Panc1 (cell line): ENCODE results near the gene KCNF1. TPM values are rescaled to one million over a fixed set of nuclear protein-coding genes. Genes with fewer than 3 reads are reported as not detected.

Experiments used
- ATAC-seq: fragments of 200-7000 bp; cut with Tn5 transposase; 2 replicates; pipeline ENCODE4 v1.9.1; 2020; ENCODE audit warnings: mild to moderate bottlenecking, moderate library complexity
- BruUV-seq: library from RNA; stranded (reverse); fragments of 400-500 nt; replicated peaks from 2 replicates; lab custom pipeline; 2021; lab: Mats Ljungman, UMichigan
- CTCF ChIA-PET: fragments of 300-600 bp; sonication (Branson Sonifier 250); formaldehyde crosslinking; loops from one replicate; lab custom pipeline; 2022; ENCODE audit warnings: antibody characterized with exemption; lab: Charles Lee
- POLR2A ChIA-PET: fragments of 300-600 bp; sonication (Branson Sonifier 250); formaldehyde crosslinking; loops from one replicate; lab custom pipeline; 2022; ENCODE audit warnings: antibody characterized with exemption; lab: Charles Lee
- DNase-seq: peaks from one replicate; pipeline ENCODE4 v3.0.0-alpha.2; 2010; ENCODE audit warnings: low read depth, low spot score
- H3K27ac ChIP-seq: 2 replicates; pipeline ENCODE4 v1.5.1; 2011; ENCODE audit warnings: mild to moderate bottlenecking, low read length, inconsistent platforms
- H3K27me3 ChIP-seq: fragments of 200-500 bp; sonication (Bioruptor generic); 2 replicates; pipeline ENCODE4 v1.6.0; 2014; ENCODE audit warnings: low read length, inconsistent platforms; ENCODE audit not compliant: control insufficient read depth, insufficient read depth
- H3K36me3 ChIP-seq: fragments of 200-500 bp; sonication (Bioruptor generic); 2 replicates; pipeline ENCODE4 v1.5.1; 2014; ENCODE audit warnings: inconsistent platforms, mild to moderate bottlenecking, low read length, moderate library complexity; ENCODE audit not compliant: control insufficient read depth, insufficient read depth
- H3K4me1 ChIP-seq: 2 replicates; pipeline ENCODE4 v1.5.1; 2011; ENCODE audit warnings: inconsistent platforms, mild to moderate bottlenecking, low read length, moderate library complexity; ENCODE audit not compliant: control insufficient read depth, insufficient read depth
- H3K4me3 ChIP-seq, 2 experiments: 2 replicates each; pipeline ENCODE4 v1.5.1; 2011 to 2012; ENCODE audit warnings: low read depth in 2 of 2, low read length in 2 of 2, mild to moderate bottlenecking in 2 of 2, inconsistent platforms in 1 of 2, moderate library complexity in 1 of 2
- H3K9me3 ChIP-seq: fragments of 200-500 bp; sonication (Bioruptor generic); 2 replicates; pipeline ENCODE4 v1.5.1; 2014; ENCODE audit warnings: low read depth, mild to moderate bottlenecking, inconsistent platforms, low read length, moderate library complexity; ENCODE audit not compliant: control insufficient read depth, insufficient read depth
- POLR2AphosphoS5 ChIP-seq: IDR thresholded peaks from 2 replicates; pipeline ENCODE4 v1.6.1; 2012; ENCODE audit warnings: mild to moderate bottlenecking, low read depth, low read length, moderate library complexity
- SIN3A ChIP-seq: IDR thresholded peaks from 2 replicates; pipeline ENCODE4 v1.6.1; 2012; ENCODE audit warnings: low read depth, mild to moderate bottlenecking, low read length, moderate library complexity, borderline replicate concordance; ENCODE audit not compliant: insufficient read depth
- TCF7L2 ChIP-seq: IDR thresholded peaks from 2 replicates; pipeline ENCODE4 v1.6.1; 2011; ENCODE audit warnings: mild to moderate bottlenecking, low read depth, low read length, inconsistent platforms
- in situ Hi-C: cut with HindIII; loops from 2 replicates; pipeline ENCODE4 v1.10.0; 2016; ENCODE audit warnings: low sequenced_read_pairs, low pct_unique_long_range_greater_than_20kb
- intact Hi-C: fragments of 100-400 bp; cut with micrococcal nuclease; formaldehyde crosslinking; loops from one replicate; pipeline ENCODE4 v1.10.0; 2022; ENCODE audit not compliant: unreplicated experiment
- total RNA-seq: library from RNA; stranded (reverse); gene quantifications from one replicate; pipeline ENCODE4 v1.2.1, GENCODE V29; 2021; ENCODE audit not compliant: unreplicated experiment
- TF ChIP-seq, protein P1 (sequence below): fragments of 450-650 bp; IDR thresholded peaks from 2 replicates; pipeline ENCODE4 v1.5.1; 2017; ENCODE audit warnings: mild to moderate bottlenecking
- TF ChIP-seq, protein P2 (sequence below), 2 experiments: IDR thresholded peaks; 2 replicates each; pipeline ENCODE4 v1.6.1; 2011 to 2012; ENCODE audit warnings: low read depth in 2 of 2, control low read depth in 1 of 2, low read length in 1 of 2, mild to moderate bottlenecking in 1 of 2, moderate library complexity in 1 of 2; ENCODE audit not compliant: insufficient read depth in 1 of 2

The KCNF1 gene
- total RNA-seq, 1 experiment from 2014 or later: 0.39 TPM

DNA sequence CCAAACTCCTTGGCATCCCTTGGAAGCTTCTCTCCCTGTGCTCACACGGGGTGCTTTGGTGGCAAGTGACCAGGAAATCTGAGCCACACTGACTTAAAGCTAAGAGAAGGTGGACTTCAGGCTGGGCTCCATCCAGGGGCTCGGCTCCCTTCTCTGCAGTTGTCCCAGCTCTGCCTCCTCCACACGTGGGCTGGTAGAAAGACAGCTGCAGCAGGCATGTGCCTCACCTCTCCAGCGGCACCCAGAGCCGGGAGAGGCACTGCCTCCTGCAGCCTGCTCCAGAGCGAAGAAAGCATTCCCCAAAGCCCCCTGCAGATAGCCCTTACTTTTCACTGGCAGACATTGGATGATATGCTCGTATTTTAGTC, 11.3 kb downstream of the KCNF1 start:
- Histone ChIP-seq H3K27me3 (no peaks in the 10 kb centered on the region), H3K36me3 (no peaks in the 10 kb centered on the region), H3K27ac (no peak overlapping the region), H3K4me3 (no peak overlapping the region), H3K4me1 (no peaks in the 10 kb centered on the region), H3K9me3 (no peaks in the 10 kb centered on the region)
- TF ChIP-seq TCF7L2: no peak
- no peak for TF ChIP-seq POLR2AphosphoS5
- TF ChIP-seq, protein P1, sequence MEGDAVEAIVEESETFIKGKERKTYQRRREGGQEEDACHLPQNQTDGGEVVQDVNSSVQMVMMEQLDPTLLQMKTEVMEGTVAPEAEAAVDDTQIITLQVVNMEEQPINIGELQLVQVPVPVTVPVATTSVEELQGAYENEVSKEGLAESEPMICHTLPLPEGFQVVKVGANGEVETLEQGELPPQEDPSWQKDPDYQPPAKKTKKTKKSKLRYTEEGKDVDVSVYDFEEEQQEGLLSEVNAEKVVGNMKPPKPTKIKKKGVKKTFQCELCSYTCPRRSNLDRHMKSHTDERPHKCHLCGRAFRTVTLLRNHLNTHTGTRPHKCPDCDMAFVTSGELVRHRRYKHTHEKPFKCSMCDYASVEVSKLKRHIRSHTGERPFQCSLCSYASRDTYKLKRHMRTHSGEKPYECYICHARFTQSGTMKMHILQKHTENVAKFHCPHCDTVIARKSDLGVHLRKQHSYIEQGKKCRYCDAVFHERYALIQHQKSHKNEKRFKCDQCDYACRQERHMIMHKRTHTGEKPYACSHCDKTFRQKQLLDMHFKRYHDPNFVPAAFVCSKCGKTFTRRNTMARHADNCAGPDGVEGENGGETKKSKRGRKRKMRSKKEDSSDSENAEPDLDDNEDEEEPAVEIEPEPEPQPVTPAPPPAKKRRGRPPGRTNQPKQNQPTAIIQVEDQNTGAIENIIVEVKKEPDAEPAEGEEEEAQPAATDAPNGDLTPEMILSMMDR: no peak
- TF ChIP-seq, protein P2, sequence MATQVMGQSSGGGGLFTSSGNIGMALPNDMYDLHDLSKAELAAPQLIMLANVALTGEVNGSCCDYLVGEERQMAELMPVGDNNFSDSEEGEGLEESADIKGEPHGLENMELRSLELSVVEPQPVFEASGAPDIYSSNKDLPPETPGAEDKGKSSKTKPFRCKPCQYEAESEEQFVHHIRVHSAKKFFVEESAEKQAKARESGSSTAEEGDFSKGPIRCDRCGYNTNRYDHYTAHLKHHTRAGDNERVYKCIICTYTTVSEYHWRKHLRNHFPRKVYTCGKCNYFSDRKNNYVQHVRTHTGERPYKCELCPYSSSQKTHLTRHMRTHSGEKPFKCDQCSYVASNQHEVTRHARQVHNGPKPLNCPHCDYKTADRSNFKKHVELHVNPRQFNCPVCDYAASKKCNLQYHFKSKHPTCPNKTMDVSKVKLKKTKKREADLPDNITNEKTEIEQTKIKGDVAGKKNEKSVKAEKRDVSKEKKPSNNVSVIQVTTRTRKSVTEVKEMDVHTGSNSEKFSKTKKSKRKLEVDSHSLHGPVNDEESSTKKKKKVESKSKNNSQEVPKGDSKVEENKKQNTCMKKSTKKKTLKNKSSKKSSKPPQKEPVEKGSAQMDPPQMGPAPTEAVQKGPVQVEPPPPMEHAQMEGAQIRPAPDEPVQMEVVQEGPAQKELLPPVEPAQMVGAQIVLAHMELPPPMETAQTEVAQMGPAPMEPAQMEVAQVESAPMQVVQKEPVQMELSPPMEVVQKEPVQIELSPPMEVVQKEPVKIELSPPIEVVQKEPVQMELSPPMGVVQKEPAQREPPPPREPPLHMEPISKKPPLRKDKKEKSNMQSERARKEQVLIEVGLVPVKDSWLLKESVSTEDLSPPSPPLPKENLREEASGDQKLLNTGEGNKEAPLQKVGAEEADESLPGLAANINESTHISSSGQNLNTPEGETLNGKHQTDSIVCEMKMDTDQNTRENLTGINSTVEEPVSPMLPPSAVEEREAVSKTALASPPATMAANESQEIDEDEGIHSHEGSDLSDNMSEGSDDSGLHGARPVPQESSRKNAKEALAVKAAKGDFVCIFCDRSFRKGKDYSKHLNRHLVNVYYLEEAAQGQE (IDR thresholded peaks at IDR 0.05; ENCODE audit: insufficient read depth in 1 of 2, low read depth in 2 of 2, low read length in 1 of 2): no peak
- TF ChIP-seq SIN3A: no peak
- intact Hi-C loops (no loop called here), in situ Hi-C loops (no loop called here)
- ChIA-PET POLR2A (no interaction called here), CTCF (no interaction called here)
- ATAC-seq (no peak), DNase-seq (no peak)
- no TSS peak for BruUV-seq

DNA sequence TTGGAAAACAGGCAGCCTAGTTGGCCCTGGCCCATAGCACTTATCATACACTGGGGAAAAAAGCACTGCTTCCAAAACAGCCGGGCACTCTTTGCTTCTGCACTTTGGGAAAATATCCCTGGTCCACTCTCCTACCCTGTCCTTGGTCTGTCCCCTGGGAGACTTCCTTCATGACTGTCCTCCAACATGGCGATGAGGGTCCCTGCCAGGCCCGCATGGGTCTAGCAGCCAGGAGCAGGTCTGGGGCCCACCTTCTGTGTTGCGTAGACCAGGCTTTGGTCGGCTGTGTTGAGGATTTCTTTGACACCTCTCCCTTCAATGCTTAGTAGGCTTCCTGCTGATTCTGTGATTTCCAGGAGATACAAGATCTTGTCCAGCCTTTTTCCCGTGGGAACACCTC, 12.2 kb downstream of the KCNF1 start:
- no peaks in the 10 kb centered on the region for H3K27me3 ChIP-seq
- no peaks in the 10 kb centered on the region for H3K4me1 ChIP-seq
- H3K36me3 ChIP-seq: no peaks in the 10 kb centered on the region
- BruUV-seq: no TSS peak
- H3K9me3 ChIP-seq: no peaks in the 10 kb centered on the region
- no peak overlapping the region for H3K27ac ChIP-seq
- in situ Hi-C loops (no loop called here), intact Hi-C loops (no loop called here)
- POLR2A ChIA-PET: no interaction called here
- no peak for DNase-seq
- no peak overlapping the region for H3K4me3 ChIP-seq
- TF ChIP-seq TCF7L2: no peak
- TF ChIP-seq, protein P1: no peak
- TF ChIP-seq SIN3A: no peak
- TF ChIP-seq POLR2AphosphoS5: no peak
- TF ChIP-seq, protein P2 (IDR thresholded peaks at IDR 0.05; ENCODE audit: insufficient read depth in 1 of 2, low read depth in 2 of 2, low read length in 1 of 2): no peak
- CTCF ChIA-PET: no interaction called here
- no peak for ATAC-seq
